IPS-18c (cell line): ENCODE data around the gene ING3.
A peak's percentile ranks its signal among the peaks of the same experiment; 100 is the strongest.

ENCODE experiments used
- H3K4me3 ChIP-seq: 2 replicates; pipeline ENCODE4 v1.7.0; 2013; ENCODE audit warnings: low read depth, mild to moderate bottlenecking, low read length, moderate library complexity; ENCODE audit not compliant: insufficient read depth
- H3K9me3 ChIP-seq: one replicate; pipeline ENCODE4 v1.6.1; 2013; ENCODE audit warnings: mild to moderate bottlenecking, low read length, moderate library complexity; ENCODE audit not compliant: control insufficient read depth, insufficient read depth

ING3 gene

GRCh38 chr7:120984406-120984805 is 33.8 kb downstream of the ING3 start:
- Histone ChIP-seq H3K4me3 (no peak overlapping the region), H3K9me3 (no peaks in the 10 kb centered on the region)

DNA sequence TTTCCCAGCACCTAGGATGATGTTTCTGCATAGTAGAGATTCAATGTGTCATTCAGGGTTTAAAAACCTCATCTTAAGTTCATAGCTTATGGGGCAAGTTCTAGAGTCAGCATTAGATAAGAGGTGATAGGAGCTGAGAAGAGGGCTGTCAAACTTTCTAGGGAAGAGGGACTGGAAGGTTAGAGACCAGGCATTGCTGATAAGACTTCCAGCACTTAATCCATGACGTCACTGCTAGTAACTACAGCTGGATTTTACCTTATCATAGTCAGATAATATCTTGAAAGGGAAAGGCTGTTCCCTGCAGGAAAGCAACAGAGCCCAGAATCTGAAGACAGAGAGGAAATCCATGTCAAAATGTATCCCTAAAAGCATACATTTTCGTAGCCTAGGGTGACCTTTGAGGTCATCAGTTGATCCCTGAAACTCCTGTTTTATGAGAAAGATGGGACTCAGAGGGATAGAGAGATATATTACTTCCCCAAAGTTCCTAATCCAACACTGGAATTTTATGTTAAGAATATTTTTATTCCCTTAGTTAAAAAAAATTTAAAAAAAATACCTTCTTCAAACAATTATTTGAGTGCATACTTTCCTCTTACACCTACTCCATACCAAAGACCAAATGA is 34.7 kb downstream of the ING3 start:
- H3K9me3 ChIP-seq = no peaks in the 10 kb centered on the region
- no peak overlapping the region for H3K4me3 ChIP-seq

DNA sequence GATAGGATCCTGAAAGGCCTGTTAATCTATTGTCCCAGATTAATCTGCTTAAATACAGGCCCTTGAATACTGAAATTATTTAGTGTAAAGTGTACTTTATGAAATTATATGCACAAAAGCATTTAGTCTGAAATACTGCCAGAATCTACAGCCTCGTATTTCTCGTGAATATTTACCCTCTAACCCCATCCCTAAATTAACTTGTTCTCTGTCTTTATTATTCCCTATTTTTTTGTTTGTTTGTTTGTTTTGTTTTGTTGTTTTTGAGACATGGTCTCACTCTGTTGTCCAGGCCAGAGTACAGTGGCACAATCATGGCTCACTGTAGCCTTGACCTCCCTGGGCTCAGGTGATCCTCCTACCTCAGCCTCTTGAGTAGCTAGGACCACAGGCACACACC is 35.3 kb downstream of the ING3 start:
- Histone ChIP-seq H3K4me3 (no peak overlapping the region), H3K9me3 (no peaks in the 10 kb centered on the region)

DNA sequence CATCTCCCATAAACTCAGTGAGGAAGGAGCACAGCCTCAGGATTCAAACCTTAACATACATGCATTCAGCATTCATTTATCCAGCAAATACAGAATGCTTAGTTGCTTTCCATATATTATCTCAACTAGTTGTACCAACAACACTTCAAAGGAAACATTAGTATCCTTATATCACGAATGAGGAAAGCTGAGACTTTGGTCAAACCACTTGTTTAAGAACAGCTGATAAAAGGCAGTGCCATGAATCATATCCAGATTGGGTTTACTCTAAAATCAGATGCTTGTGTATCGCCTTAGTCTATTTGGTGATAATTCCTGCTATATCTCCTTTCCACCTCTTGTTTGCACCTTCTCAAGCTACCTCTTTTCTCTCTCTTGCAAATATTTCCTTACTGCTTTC is 36.1 kb downstream of the ING3 start:
- Histone ChIP-seq H3K9me3 (no peaks in the 10 kb centered on the region), H3K4me3 (no peak overlapping the region)

- Histone ChIP-seq H3K4me3 (no peak overlapping the region), H3K9me3 (no peaks in the 10 kb centered on the region)
Observed at GRCh38 chr7:120987280-120987679, 36.7 kb downstream of the ING3 start.

GRCh38 chr7:120987683-120988590 is 37.4 kb downstream of the ING3 start:
- Histone ChIP-seq H3K4me3 (peak overlapping the region; percentile 35; the same call in 1 of the 2 replicates), H3K9me3 (no peaks in the 10 kb centered on the region)

DNA sequence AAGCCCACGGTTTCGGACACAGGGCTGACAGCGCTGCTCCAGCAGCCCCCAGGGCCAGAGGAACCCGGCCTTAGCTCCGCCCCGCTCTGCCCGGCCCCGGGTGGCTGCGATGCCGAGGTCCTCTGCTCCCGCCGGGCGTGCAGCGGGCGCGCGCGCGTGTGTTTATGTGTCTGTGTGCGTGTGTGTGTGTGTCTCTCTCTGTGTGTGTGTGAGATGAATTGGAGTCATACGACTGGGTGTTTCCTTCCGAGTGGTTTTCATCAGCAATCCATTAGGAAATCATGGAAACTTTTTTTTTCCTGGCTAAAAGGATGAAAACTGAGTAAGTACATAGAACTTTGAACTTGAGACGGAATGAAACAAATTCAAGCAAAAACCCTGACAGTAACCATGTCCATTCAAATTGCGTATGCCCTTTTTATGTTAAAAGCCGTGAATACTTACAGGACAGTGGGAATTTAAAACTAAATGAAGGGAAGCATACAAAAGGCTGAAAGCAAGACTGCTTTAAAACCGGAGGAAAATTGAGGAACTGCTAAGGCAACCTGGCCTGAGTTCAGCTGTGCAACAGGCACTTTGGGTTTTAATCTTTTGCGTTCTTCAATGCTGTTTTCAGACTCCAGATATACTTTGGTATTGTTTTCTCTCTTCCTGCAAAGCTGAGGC is 38.1 kb downstream of the ING3 start, which contains the start of gene CPED1:
CPED1 (plus strand) TSS at position 121 of the 666 bp plus-strand sequence. CDS start 911 bp downstream, outside the sequence.
- Histone ChIP-seq H3K4me3 (peak within 1 kb of the TSS; percentile 35; the same call in 1 of the 2 replicates), H3K9me3 (no peaks in the 10 kb centered on the region)

- Histone ChIP-seq H3K9me3 (no peaks in the 10 kb centered on the region), H3K4me3 (no peak overlapping the region; the same call in 1 of the 2 replicates)
Observed at GRCh38 chr7:120989257-120990220, 39.0 kb downstream of the ING3 start.

GRCh38 chr7:120990468-120991118 is 40.0 kb downstream of the ING3 start:
- Histone ChIP-seq H3K9me3 (no peaks in the 10 kb centered on the region), H3K4me3 (no peak overlapping the region)

DNA sequence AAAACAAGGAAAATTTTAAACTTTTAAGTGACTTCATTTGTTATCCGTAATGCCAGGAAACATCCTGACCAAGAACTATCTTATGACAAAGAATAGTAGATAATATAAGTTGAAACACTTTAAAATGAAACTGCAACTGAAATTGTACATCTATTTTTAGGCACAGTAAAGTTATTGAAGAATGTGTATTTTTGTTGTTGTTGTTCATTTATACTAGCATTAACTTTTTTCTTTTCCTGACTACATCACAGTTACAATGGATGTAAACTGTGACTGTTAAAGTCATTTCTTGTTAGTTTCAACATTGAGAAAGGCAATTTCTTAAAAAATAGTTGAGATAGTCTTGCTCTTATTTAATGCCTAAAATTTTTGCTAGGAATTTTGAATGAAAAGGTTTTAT is 40.6 kb downstream of the ING3 start:
- no peaks in the 10 kb centered on the region for H3K9me3 ChIP-seq
- no peak overlapping the region for H3K4me3 ChIP-seq

DNA sequence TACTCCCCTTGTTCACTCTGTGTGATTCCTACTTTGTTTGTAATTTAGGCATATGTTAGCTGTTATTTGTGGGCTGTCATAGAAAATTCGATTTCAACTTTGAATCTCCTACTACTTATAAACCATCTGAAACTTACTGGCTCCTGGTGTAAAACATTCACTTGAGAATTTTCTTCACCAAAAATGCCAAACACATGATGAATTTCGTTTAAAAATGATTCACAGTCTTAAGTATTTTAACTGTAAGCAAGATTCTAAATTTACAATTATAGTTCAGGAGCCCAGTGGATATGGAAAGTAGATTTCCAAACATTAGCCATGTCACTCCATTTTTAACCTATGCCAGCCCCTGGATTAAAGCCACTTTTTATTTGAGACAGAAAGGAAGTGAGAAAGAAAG is 41.0 kb downstream of the ING3 start:
- Histone ChIP-seq H3K9me3 (no peaks in the 10 kb centered on the region), H3K4me3 (no peak overlapping the region)

DNA sequence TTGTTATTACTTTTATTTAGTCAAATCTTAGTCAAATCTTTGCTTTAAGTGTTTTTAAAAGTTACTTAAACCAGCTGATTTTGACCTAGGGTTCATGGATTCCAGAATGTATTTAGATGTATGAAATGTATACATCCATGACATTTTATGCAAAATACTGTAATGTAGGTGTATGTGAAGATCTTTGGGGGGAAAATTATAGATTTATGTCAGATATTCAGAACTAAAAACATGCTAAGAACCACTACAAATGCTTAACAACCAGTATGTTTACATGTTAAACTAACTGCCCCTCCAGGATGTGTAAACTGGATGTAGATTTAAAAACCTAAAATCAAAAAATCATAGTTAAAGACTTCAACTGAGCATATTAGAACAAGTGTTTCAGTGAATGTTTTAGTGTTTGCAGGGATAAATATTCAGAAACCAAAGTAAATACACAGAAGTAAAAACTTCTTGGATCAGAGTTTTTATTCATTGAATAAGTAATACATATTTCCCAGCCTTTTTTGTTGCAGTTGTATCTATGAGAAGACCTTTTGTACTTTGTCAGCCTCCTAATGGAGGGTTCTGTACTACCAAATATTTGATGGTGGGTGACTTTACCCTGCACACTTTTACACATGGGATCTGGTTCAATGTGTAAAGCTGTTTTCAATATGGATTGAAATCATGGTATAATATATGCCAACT is 41.8 kb downstream of the ING3 start:
- H3K9me3 ChIP-seq = no peaks in the 10 kb centered on the region
- H3K4me3 ChIP-seq = no peak overlapping the region

DNA sequence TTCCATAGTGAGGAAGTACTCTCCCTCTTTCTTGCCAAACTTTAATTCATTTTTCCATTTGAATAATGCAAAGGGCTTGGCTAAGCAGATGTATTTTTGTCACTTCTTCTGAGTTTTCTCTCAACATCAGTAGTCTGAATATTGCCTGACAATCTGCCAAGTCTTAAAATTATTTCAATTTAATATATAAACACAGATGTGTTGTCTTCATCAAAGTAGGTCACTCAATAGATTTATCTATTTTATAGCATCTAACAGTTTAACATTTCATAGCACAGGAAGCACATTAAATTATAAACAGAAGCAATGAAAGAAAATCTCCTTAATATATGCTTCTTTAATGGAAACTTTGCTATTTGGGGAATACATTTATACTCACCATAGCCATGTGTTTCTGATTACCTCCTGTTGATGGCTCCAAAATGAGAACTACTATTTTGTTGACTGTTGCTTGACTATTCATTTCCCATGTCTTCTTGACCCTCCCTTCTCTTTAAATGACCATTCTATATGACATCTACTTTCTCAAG is 42.5 kb downstream of the ING3 start:
- H3K4me3 ChIP-seq = no peak overlapping the region
- H3K9me3 ChIP-seq = no peaks in the 10 kb centered on the region

DNA sequence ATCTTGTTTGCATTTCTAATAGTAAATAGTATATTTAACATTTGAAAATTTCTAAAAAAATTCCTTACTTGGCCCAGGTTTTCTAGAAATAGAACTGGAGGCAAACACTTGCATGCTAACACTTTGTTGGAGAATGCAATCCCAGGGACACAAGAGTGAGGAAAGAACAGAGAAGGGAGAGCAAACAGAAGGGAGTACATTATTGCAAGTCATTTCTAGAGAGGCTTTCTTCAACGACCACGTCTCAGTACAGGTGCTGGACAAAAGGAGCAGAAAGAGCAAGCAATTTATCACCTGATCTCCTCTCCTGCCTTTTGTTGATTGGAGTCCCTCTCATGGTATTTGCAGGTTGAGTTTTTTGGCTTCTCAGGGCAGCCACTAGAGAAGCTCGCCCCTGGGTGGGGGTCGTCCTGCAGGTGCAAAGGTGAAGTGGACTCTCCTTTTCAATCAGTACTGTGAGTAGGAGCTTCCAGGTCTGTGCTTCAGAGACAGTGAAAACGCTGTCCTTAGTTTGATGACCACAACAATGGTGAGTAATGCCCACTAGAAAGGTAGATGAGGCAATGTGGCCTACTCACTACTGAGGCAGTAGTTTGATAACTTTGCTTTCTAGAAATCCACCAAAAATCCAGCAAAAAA is 43.1 kb downstream of the ING3 start:
- Histone ChIP-seq H3K9me3 (no peaks in the 10 kb centered on the region), H3K4me3 (no peak overlapping the region)
